HepG2 (cell line): ENCODE measurements around the gene GGA1. TPM values are rescaled to one million over a fixed set of nuclear protein-coding genes. Genes with fewer than 3 reads are reported as not detected.

Experiments
- ARHGAP35 ChIP-seq: sonication (generic); formaldehyde crosslinking; IDR thresholded peaks from 2 replicates; pipeline ENCODE4 v1.9.0; 2022; ENCODE audit warnings: mild to moderate bottlenecking, inconsistent platforms, moderate library complexity, missing genetic modification reagents, borderline replicate concordance
- ATF1 ChIP-seq: IDR thresholded peaks from 2 replicates; pipeline ENCODE4 v1.6.1; 2016; ENCODE audit warnings: mild to moderate bottlenecking, control low read depth
- BRD4 ChIP-seq: sonication (generic); formaldehyde crosslinking; IDR thresholded peaks from 2 replicates; pipeline ENCODE4 v1.4.0; 2020; ENCODE audit warnings: missing genetic modification reagents
- GABPB1 ChIP-seq: IDR thresholded peaks from 2 replicates; pipeline ENCODE4 v1.6.1; 2016; ENCODE audit warnings: mild to moderate bottlenecking, missing genetic modification reagents, moderate library complexity, missing compliant biosample characterization
- GATAD1 ChIP-seq: IDR thresholded peaks from 2 replicates; pipeline ENCODE4 v1.6.1; 2016; ENCODE audit warnings: missing genetic modification reagents, missing compliant biosample characterization
- HDAC1 ChIP-seq: sonication (generic); formaldehyde crosslinking; IDR thresholded peaks from 2 replicates; pipeline ENCODE4 v1.5.1; 2020; ENCODE audit warnings: mild to moderate bottlenecking, missing genetic modification reagents
- IKZF1 ChIP-seq: fragments of 450-650 bp; IDR thresholded peaks from 2 replicates; pipeline ENCODE4 v1.7.1; 2016
- JUND ChIP-seq: sonication (generic); formaldehyde crosslinking; IDR thresholded peaks from 2 replicates; pipeline ENCODE4 v1.8.0; 2022; ENCODE audit warnings: mild to moderate bottlenecking, missing genetic modification reagents
- KDM5A ChIP-seq: fragments of 200-600 bp; sonication (generic); IDR thresholded peaks from 2 replicates; pipeline ENCODE4 v1.7.0; 2018; ENCODE audit warnings: antibody characterized with exemption, mild to moderate bottlenecking, low read length, borderline replicate concordance
- KMT2B ChIP-seq: IDR thresholded peaks from 2 replicates; pipeline ENCODE4 v1.6.1; 2016; ENCODE audit warnings: missing genetic modification reagents, missing compliant biosample characterization
- MATR3 ChIP-seq: sonication (generic); formaldehyde crosslinking; IDR thresholded peaks from 2 replicates; pipeline ENCODE4 v1.4.0; 2020; ENCODE audit warnings: missing genetic modification reagents
- MEIS2 ChIP-seq: sonication (generic); formaldehyde crosslinking; IDR thresholded peaks from 2 replicates; pipeline ENCODE4 v1.9.0; 2021; ENCODE audit warnings: mild to moderate bottlenecking, missing genetic modification reagents
- PAX8 ChIP-seq: sonication (generic); formaldehyde crosslinking; IDR thresholded peaks from 2 replicates; pipeline ENCODE4 v1.8.0; 2022; ENCODE audit warnings: mild to moderate bottlenecking, missing genetic modification reagents, borderline replicate concordance
- PBX2 ChIP-seq: IDR thresholded peaks from 2 replicates; pipeline ENCODE4 v1.6.1; 2016; ENCODE audit warnings: control low read depth
- SAP130 ChIP-seq: IDR thresholded peaks from 2 replicates; pipeline ENCODE4 v1.6.1; 2016; ENCODE audit warnings: low read depth
- SP5 ChIP-seq: IDR thresholded peaks from 2 replicates; pipeline ENCODE4 v1.6.1; 2016; ENCODE audit warnings: low read depth, borderline replicate concordance
- STAG1 ChIP-seq: sonication (generic); formaldehyde crosslinking; IDR thresholded peaks from 2 replicates; pipeline ENCODE4 v1.4.0; 2020; ENCODE audit warnings: missing genetic modification reagents
- YEATS4 ChIP-seq: sonication (generic); formaldehyde crosslinking; IDR thresholded peaks from 2 replicates; pipeline ENCODE4 v1.4.0; 2020; ENCODE audit warnings: missing genetic modification reagents, borderline replicate concordance
- ZFP36 ChIP-seq: fragments of 150-350 bp; IDR thresholded peaks from 2 replicates; pipeline ENCODE4 v1.6.1; 2018; ENCODE audit warnings: borderline replicate concordance, low read length, low read depth; ENCODE audit not compliant: partially characterized antibody
- ZFY ChIP-seq: sonication (generic); formaldehyde crosslinking; IDR thresholded peaks from 2 replicates; pipeline ENCODE4 v1.4.0; 2020; ENCODE audit warnings: missing genetic modification reagents
- ZNF143 ChIP-seq: sonication (generic); formaldehyde crosslinking; IDR thresholded peaks from 2 replicates; pipeline ENCODE4 v1.4.0; 2020; ENCODE audit warnings: missing genetic modification reagents
- ZNF232 ChIP-seq: sonication (generic); formaldehyde crosslinking; IDR thresholded peaks from 2 replicates; pipeline ENCODE4 v1.4.0; 2020; ENCODE audit warnings: missing genetic modification reagents, borderline replicate concordance
- ZNF607 ChIP-seq: sonication (generic); formaldehyde crosslinking; IDR thresholded peaks from 2 replicates; pipeline ENCODE4 v1.5.1; 2020; ENCODE audit warnings: missing genetic modification reagents, mild to moderate bottlenecking, borderline replicate concordance
- ZNF775 ChIP-seq: sonication (generic); formaldehyde crosslinking; IDR thresholded peaks from 2 replicates; pipeline ENCODE4 v1.4.0; 2020; ENCODE audit warnings: missing genetic modification reagents, mild to moderate bottlenecking, moderate library complexity, borderline replicate concordance
- polyA plus RNA-seq, 8 experiments: library from polyadenylated mRNA; depleted of rRNA in 3 of 8; stranded (reverse) in 7 of 8; unstranded in 1 of 8; fragments of >200 nt; fragmentation: Illumina TruSeq in 4 of 8; extraction: Trizol in 4 of 8; gene quantifications; 2 replicates each; pipeline versions ENCODE4 v1.2.1 to v1.2.3, GENCODE V29; 2011 to 2016; ENCODE audit warnings: low read depth in 4 of 8, missing spikeins in 1 of 8, mixed read lengths in 1 of 8; ENCODE audit not compliant: insufficient read depth in 1 of 8
- total RNA-seq, 5 experiments: library from RNA; depleted of rRNA; stranded (reverse); fragments of >200 nt; fragmentation: Illumina TruSeq; extraction: Trizol; gene quantifications; 2 replicates each; pipeline ENCODE4 v1.2.3, GENCODE V29; 2016; ENCODE audit warnings: low read depth in 1 of 5
- TF ChIP-seq, protein P1 (sequence below): fragments of 450-650 bp; IDR thresholded peaks from 2 replicates; pipeline ENCODE4 v1.6.1; 2016
- TF ChIP-seq, protein P2 (sequence below): IDR thresholded peaks from 2 replicates; pipeline ENCODE4 v1.6.1; 2012; ENCODE audit warnings: inconsistent platforms
- TF ChIP-seq, protein P3 (sequence below): sonication (generic); formaldehyde crosslinking; IDR thresholded peaks from 2 replicates; pipeline ENCODE4 v1.5.0; 2020; ENCODE audit warnings: mild to moderate bottlenecking, low read depth, missing genetic modification reagents, borderline replicate concordance

GGA1 gene
- total and polyA plus RNA-seq, 2 of the 13 experiments (the other 11 are each of a cell fraction or from before 2014, with no cell fraction given): 29.1 to 87.2 TPM

GRCh38 chr22:37658133-37659065 is 49.8 kb downstream of the GGA1 start, which contains the start of gene PDXP (continued):
- TF ChIP-seq MATR3 (CRISPR knock-in tag) (no peak), BRD4 (CRISPR knock-in tag) (0 out of 2 replicates have a peak, but pooled peaks have one; percentile 30), ZNF232 (CRISPR knock-in tag) (0 out of 2 replicates have a peak, but pooled peaks have one; percentile 60), ZNF607 (CRISPR knock-in tag) (0 out of 2 replicates have a peak, but pooled peaks have one; percentile 35), HDAC1 (CRISPR knock-in tag) (peak; percentile 41), ATF1 (CRISPR knock-in tag) (peak; percentile 95), GATAD1 (CRISPR knock-in tag) (peak; percentile 62), PAX8 (peak; percentile 72; the same call in 1 of the 2 replicates), GABPB1 (CRISPR knock-in tag) (peak; percentile 78), ZFP36 (no peak), SP5 (peak; percentile 21; the same call in 1 of the 2 replicates), ZNF775 (no peak), STAG1 (CRISPR knock-in tag) (0 out of 2 replicates have a peak, but pooled peaks have one; percentile 3), KDM5A (peak; percentile 69; the same call in 1 of the 2 replicates), YEATS4 (CRISPR knock-in tag) (peak; percentile 61; the same call in 1 of the 2 replicates), PBX2 (CRISPR knock-in tag) (peak; percentile 97), ARHGAP35 (CRISPR knock-in tag) (no peak), JUND (CRISPR knock-in tag) (no peak), ZNF143 (peak; percentile 76), IKZF1 (no peak), ZFY (CRISPR knock-in tag) (peak; percentile 77), SAP130 (CRISPR knock-in tag) (peak; percentile 78), MEIS2 (peak; percentile 74; the same call in 1 of the 2 replicates), KMT2B (CRISPR knock-in tag) (no peak)
- TF ChIP-seq, protein P1, sequence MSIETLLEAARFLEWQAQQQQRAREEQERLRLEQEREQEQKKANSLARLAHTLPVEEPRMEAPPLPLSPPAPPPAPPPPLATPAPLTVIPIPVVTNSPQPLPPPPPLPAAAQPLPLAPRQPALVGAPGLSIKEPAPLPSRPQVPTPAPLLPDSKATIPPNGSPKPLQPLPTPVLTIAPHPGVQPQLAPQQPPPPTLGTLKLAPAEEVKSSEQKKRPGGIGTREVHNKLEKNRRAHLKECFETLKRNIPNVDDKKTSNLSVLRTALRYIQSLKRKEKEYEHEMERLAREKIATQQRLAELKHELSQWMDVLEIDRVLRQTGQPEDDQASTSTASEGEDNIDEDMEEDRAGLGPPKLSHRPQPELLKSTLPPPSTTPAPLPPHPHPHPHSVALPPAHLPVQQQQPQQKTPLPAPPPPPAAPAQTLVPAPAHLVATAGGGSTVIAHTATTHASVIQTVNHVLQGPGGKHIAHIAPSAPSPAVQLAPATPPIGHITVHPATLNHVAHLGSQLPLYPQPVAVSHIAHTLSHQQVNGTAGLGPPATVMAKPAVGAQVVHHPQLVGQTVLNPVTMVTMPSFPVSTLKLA: peak; percentile 18; the same call in 1 of the 2 replicates
- TF ChIP-seq, protein P2, sequence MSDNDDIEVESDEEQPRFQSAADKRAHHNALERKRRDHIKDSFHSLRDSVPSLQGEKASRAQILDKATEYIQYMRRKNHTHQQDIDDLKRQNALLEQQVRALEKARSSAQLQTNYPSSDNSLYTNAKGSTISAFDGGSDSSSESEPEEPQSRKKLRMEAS: peak; percentile 93
- TF ChIP-seq, protein P3, sequence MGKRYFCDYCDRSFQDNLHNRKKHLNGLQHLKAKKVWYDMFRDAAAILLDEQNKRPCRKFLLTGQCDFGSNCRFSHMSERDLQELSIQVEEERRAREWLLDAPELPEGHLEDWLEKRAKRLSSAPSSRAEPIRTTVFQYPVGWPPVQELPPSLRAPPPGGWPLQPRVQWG (CRISPR knock-in tag): no peak
